ENCODE measurements around the gene TRIO. TPM values are rescaled to one million over a fixed set of nuclear protein-coding genes. Genes with fewer than 3 reads are reported as not detected.
A peak's percentile ranks its signal among the peaks of the same experiment; 100 is the strongest.

TRIO gene
- total RNA-seq, 4 donors from 2014 or later, result 21.2 to 105 (median 47.6) TPM

- intact Hi-C loops (cut with DNase I), result no loop called here
- TF ChIP-seq POLR2A (IDR thresholded peaks at IDR 0.05) (no peak), CTCF (IDR thresholded peaks at IDR 0.05) (no peak)
- H3K36me3 ChIP-seq, result peaks cover 6 to 93% (median 6%) of the 10 kb centered on the region in 3 donors
Observed at GRCh38 chr5:14415024-14415697, 272.0 kb downstream of the TRIO start.

GRCh38 chr5:14415698-14416074, 272.5 kb downstream of the TRIO start:
- WGBS, 2 donors, result 64 to 69% methylated on average over 3 of the region's 3 CpGs
- Histone ChIP-seq H3K27ac (no peak overlapping the region), H3K4me3 (no peak overlapping the region), H3K9me3 (no peaks in the 10 kb centered on the region), H3K4me1 (peaks cover 0 to 31% (median 3%) of the 10 kb centered on the region in 3 donors), H3K27me3 (no peaks in the 10 kb centered on the region), H3K36me3 (peaks cover 6 to 93% (median 6%) of the 10 kb centered on the region in 3 donors)
- intact Hi-C loops (cut with DNase I), result no loop called here
- no peak for TF ChIP-seq POLR2A (IDR thresholded peaks at IDR 0.05)
- no peak for TF ChIP-seq CTCF (IDR thresholded peaks at IDR 0.05)
- no peak for DNase-seq

More at GRCh38 chr5:14415024-14415697, 272.0 kb downstream of the TRIO start:
- Histone ChIP-seq H3K9me3 (no peaks in the 10 kb centered on the region), H3K27me3 (no peaks in the 10 kb centered on the region), H3K4me3 (no peak overlapping the region), H3K27ac (no peak overlapping the region), H3K4me1 (peaks cover 0 to 31% (median 3%) of the 10 kb centered on the region in 3 donors)
- DNase-seq, result no peak
- 81 to 88% methylated on average over 16 of the region's 16 CpGs for WGBS, 2 donors

- Histone ChIP-seq H3K36me3 (peaks cover 6 to 93% (median 8%) of the 10 kb centered on the region in 3 donors), H3K4me3 (no peak overlapping the region), H3K4me1 (peaks cover 0 to 27% (median 3%) of the 10 kb centered on the region in 3 donors), H3K27ac (peak overlapping the region in 3 of 4 donors; percentile 9 to 57 (median 49)), H3K27me3 (no peaks in the 10 kb centered on the region), H3K9me3 (no peaks in the 10 kb centered on the region)
- intact Hi-C loops (cut with DNase I), result no loop called here
- DNase-seq, result no peak
- 61 to 80% methylated on average over 2 to 6 of the region's 12 CpGs for WGBS, 2 donors
- TF ChIP-seq CTCF (IDR thresholded peaks at IDR 0.05) (no peak), POLR2A (IDR thresholded peaks at IDR 0.05) (no peak)
Observed at GRCh38 chr5:14416621-14417275, 273.6 kb downstream of the TRIO start.

- intact Hi-C loops (cut with DNase I), result no loop called here
- WGBS, 2 donors, result 81 to 88% methylated on average over 5 of the region's 5 CpGs
- peaks cover 0 to 27% (median 3%) of the 10 kb centered on the region in 3 donors for H3K4me1 ChIP-seq
- TF ChIP-seq CTCF (IDR thresholded peaks at IDR 0.05) (no peak), POLR2A (IDR thresholded peaks at IDR 0.05) (no peak)
- H3K36me3 ChIP-seq, result peaks cover 6 to 93% (median 12%) of the 10 kb centered on the region in 3 donors
- H3K27ac ChIP-seq, result peak overlapping the region in 3 of 4 donors; percentile 2 to 49 (median 27)
- no peak overlapping the region for H3K4me3 ChIP-seq
- DNase-seq, result no peak
- no peaks in the 10 kb centered on the region for H3K9me3 ChIP-seq
- H3K27me3 ChIP-seq, result no peaks in the 10 kb centered on the region
Observed at GRCh38 chr5:14417276-14417730, 274.2 kb downstream of the TRIO start.
